Panc1 (cell line): ENCODE data around the gene SORCS1. TPM values are rescaled to one million over a fixed set of nuclear protein-coding genes. Genes with fewer than 3 reads are reported as not detected.

Experiments
- ATAC-seq: fragments of 200-7000 bp; cut with Tn5 transposase; 2 replicates; pipeline ENCODE4 v1.9.1; 2020; ENCODE audit warnings: mild to moderate bottlenecking, moderate library complexity
- BruUV-seq: library from RNA; stranded (reverse); fragments of 400-500 nt; replicated peaks from 2 replicates; lab custom pipeline; 2021; lab: Mats Ljungman, UMichigan
- CTCF ChIA-PET: fragments of 300-600 bp; sonication (Branson Sonifier 250); formaldehyde crosslinking; loops from one replicate; lab custom pipeline; 2022; ENCODE audit warnings: antibody characterized with exemption; lab: Charles Lee
- POLR2A ChIA-PET: fragments of 300-600 bp; sonication (Branson Sonifier 250); formaldehyde crosslinking; loops from one replicate; lab custom pipeline; 2022; ENCODE audit warnings: antibody characterized with exemption; lab: Charles Lee
- DNase-seq: peaks from one replicate; pipeline ENCODE4 v3.0.0-alpha.2; 2010; ENCODE audit warnings: low read depth, low spot score
- H3K27ac ChIP-seq: 2 replicates; pipeline ENCODE4 v1.5.1; 2011; ENCODE audit warnings: mild to moderate bottlenecking, low read length, inconsistent platforms
- H3K27me3 ChIP-seq: fragments of 200-500 bp; sonication (Bioruptor generic); 2 replicates; pipeline ENCODE4 v1.6.0; 2014; ENCODE audit warnings: low read length, inconsistent platforms; ENCODE audit not compliant: control insufficient read depth, insufficient read depth
- H3K36me3 ChIP-seq: fragments of 200-500 bp; sonication (Bioruptor generic); 2 replicates; pipeline ENCODE4 v1.5.1; 2014; ENCODE audit warnings: inconsistent platforms, mild to moderate bottlenecking, low read length, moderate library complexity; ENCODE audit not compliant: control insufficient read depth, insufficient read depth
- H3K4me1 ChIP-seq: 2 replicates; pipeline ENCODE4 v1.5.1; 2011; ENCODE audit warnings: inconsistent platforms, mild to moderate bottlenecking, low read length, moderate library complexity; ENCODE audit not compliant: control insufficient read depth, insufficient read depth
- H3K4me3 ChIP-seq, 2 experiments: 2 replicates each; pipeline ENCODE4 v1.5.1; 2011 to 2012; ENCODE audit warnings: low read depth in 2 of 2, low read length in 2 of 2, mild to moderate bottlenecking in 2 of 2, inconsistent platforms in 1 of 2, moderate library complexity in 1 of 2
- H3K9me3 ChIP-seq: fragments of 200-500 bp; sonication (Bioruptor generic); 2 replicates; pipeline ENCODE4 v1.5.1; 2014; ENCODE audit warnings: low read depth, mild to moderate bottlenecking, inconsistent platforms, low read length, moderate library complexity; ENCODE audit not compliant: control insufficient read depth, insufficient read depth
- POLR2AphosphoS5 ChIP-seq: IDR thresholded peaks from 2 replicates; pipeline ENCODE4 v1.6.1; 2012; ENCODE audit warnings: mild to moderate bottlenecking, low read depth, low read length, moderate library complexity
- SIN3A ChIP-seq: IDR thresholded peaks from 2 replicates; pipeline ENCODE4 v1.6.1; 2012; ENCODE audit warnings: low read depth, mild to moderate bottlenecking, low read length, moderate library complexity, borderline replicate concordance; ENCODE audit not compliant: insufficient read depth
- TCF7L2 ChIP-seq: IDR thresholded peaks from 2 replicates; pipeline ENCODE4 v1.6.1; 2011; ENCODE audit warnings: mild to moderate bottlenecking, low read depth, low read length, inconsistent platforms
- in situ Hi-C: cut with HindIII; loops from 2 replicates; pipeline ENCODE4 v1.10.0; 2016; ENCODE audit warnings: low sequenced_read_pairs, low pct_unique_long_range_greater_than_20kb
- intact Hi-C: fragments of 100-400 bp; cut with micrococcal nuclease; formaldehyde crosslinking; loops from one replicate; pipeline ENCODE4 v1.10.0; 2022; ENCODE audit not compliant: unreplicated experiment
- total RNA-seq: library from RNA; stranded (reverse); gene quantifications from one replicate; pipeline ENCODE4 v1.2.1, GENCODE V29; 2021; ENCODE audit not compliant: unreplicated experiment
- TF ChIP-seq, protein P1 (sequence below): fragments of 450-650 bp; IDR thresholded peaks from 2 replicates; pipeline ENCODE4 v1.5.1; 2017; ENCODE audit warnings: mild to moderate bottlenecking
- TF ChIP-seq, protein P2 (sequence below), 2 experiments: IDR thresholded peaks; 2 replicates each; pipeline ENCODE4 v1.6.1; 2011 to 2012; ENCODE audit warnings: low read depth in 2 of 2, control low read depth in 1 of 2, low read length in 1 of 2, mild to moderate bottlenecking in 1 of 2, moderate library complexity in 1 of 2; ENCODE audit not compliant: insufficient read depth in 1 of 2

Gene SORCS1
- total RNA-seq, 1 experiment from 2014 or later, result not detected

DNA sequence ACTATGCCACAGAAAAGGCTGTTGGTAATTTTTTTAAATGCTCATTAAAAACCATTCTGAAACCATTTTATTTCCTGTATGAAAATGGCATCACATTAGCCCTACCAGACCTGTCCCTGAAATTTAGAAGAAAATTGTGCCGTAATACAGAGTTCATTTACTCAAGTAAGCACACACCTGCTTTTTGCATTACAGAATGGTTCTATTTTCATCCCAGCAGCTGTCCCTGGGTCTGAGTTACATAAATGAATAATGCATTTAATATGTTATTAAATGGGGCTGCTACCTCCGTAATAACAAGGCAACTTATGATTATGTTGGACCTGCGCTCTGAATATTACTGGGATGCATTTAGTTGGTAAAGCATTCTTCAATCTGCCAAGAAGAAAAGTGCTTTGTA lies 508.9 kb downstream of the SORCS1 start:
- in situ Hi-C loops, result no loop called here
- intact Hi-C loops, result no loop called here
- CTCF ChIA-PET, result no interaction called here

DNA sequence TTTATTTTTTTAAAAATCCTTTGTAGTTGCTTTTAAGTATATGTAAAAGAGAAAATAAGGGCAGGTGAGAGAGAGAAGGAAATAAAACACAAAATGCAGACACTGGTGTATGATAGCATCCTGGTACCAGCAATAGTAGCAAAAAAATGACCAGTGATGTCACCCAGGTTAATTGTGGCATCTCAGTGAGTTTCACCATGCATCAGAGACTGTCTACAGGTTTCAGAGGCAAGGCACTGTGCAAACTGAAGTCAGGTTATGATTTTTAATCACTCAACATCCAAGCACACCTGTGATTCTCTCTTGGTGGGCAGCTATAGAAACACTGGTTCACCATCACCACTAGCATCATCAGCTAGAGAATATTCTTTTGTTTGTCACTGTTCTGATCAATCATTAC lies 509.3 kb downstream of the SORCS1 start:
- DNase-seq (no peak), ATAC-seq (no peak)
- ChIA-PET POLR2A (no interaction called here), CTCF (no interaction called here)
- TF ChIP-seq, protein P1, sequence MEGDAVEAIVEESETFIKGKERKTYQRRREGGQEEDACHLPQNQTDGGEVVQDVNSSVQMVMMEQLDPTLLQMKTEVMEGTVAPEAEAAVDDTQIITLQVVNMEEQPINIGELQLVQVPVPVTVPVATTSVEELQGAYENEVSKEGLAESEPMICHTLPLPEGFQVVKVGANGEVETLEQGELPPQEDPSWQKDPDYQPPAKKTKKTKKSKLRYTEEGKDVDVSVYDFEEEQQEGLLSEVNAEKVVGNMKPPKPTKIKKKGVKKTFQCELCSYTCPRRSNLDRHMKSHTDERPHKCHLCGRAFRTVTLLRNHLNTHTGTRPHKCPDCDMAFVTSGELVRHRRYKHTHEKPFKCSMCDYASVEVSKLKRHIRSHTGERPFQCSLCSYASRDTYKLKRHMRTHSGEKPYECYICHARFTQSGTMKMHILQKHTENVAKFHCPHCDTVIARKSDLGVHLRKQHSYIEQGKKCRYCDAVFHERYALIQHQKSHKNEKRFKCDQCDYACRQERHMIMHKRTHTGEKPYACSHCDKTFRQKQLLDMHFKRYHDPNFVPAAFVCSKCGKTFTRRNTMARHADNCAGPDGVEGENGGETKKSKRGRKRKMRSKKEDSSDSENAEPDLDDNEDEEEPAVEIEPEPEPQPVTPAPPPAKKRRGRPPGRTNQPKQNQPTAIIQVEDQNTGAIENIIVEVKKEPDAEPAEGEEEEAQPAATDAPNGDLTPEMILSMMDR, result no peak
- TF ChIP-seq POLR2AphosphoS5, result no peak
- TF ChIP-seq, protein P2, sequence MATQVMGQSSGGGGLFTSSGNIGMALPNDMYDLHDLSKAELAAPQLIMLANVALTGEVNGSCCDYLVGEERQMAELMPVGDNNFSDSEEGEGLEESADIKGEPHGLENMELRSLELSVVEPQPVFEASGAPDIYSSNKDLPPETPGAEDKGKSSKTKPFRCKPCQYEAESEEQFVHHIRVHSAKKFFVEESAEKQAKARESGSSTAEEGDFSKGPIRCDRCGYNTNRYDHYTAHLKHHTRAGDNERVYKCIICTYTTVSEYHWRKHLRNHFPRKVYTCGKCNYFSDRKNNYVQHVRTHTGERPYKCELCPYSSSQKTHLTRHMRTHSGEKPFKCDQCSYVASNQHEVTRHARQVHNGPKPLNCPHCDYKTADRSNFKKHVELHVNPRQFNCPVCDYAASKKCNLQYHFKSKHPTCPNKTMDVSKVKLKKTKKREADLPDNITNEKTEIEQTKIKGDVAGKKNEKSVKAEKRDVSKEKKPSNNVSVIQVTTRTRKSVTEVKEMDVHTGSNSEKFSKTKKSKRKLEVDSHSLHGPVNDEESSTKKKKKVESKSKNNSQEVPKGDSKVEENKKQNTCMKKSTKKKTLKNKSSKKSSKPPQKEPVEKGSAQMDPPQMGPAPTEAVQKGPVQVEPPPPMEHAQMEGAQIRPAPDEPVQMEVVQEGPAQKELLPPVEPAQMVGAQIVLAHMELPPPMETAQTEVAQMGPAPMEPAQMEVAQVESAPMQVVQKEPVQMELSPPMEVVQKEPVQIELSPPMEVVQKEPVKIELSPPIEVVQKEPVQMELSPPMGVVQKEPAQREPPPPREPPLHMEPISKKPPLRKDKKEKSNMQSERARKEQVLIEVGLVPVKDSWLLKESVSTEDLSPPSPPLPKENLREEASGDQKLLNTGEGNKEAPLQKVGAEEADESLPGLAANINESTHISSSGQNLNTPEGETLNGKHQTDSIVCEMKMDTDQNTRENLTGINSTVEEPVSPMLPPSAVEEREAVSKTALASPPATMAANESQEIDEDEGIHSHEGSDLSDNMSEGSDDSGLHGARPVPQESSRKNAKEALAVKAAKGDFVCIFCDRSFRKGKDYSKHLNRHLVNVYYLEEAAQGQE (IDR thresholded peaks at IDR 0.05; ENCODE audit: insufficient read depth in 1 of 2, low read depth in 2 of 2, low read length in 1 of 2), result no peak
- TF ChIP-seq TCF7L2, result no peak
- no peak for TF ChIP-seq SIN3A
- BruUV-seq, result no TSS peak
- Histone ChIP-seq H3K4me3 (no peak overlapping the region), H3K27ac (no peak overlapping the region), H3K9me3 (no peaks in the 10 kb centered on the region), H3K27me3 (no peaks in the 10 kb centered on the region), H3K36me3 (no peaks in the 10 kb centered on the region), H3K4me1 (no peaks in the 10 kb centered on the region)
- intact Hi-C loops, result no loop called here
- in situ Hi-C loops, result no loop called here

More for the DNA sequence above, 508.9 kb downstream of the SORCS1 start:
- no peaks in the 10 kb centered on the region for H3K27me3 ChIP-seq
- no peak overlapping the region for H3K4me3 ChIP-seq
- no peak overlapping the region for H3K27ac ChIP-seq
- ATAC-seq (no peak), DNase-seq (no peak)
- no peaks in the 10 kb centered on the region for H3K9me3 ChIP-seq
- POLR2A ChIA-PET, result no interaction called here
- TF ChIP-seq POLR2AphosphoS5, result no peak
- no peak for TF ChIP-seq TCF7L2
- TF ChIP-seq SIN3A, result no peak
- TF ChIP-seq, protein P1, result no peak
- TF ChIP-seq, protein P2 (IDR thresholded peaks at IDR 0.05; ENCODE audit: insufficient read depth in 1 of 2, low read depth in 2 of 2, low read length in 1 of 2), result no peak
- H3K36me3 ChIP-seq, result no peaks in the 10 kb centered on the region
- no peaks in the 10 kb centered on the region for H3K4me1 ChIP-seq
- no TSS peak for BruUV-seq
